CD4-positive, alpha-beta T cell treated with Interferon gamma for 1 hour (primary cell): ENCODE measurements around the gene PTPRQ.

Experiments used
- DNase-seq: peaks from one replicate; pipeline ENCODE4 v3.0.0-alpha.2; 2020

PTPRQ gene

DNA sequence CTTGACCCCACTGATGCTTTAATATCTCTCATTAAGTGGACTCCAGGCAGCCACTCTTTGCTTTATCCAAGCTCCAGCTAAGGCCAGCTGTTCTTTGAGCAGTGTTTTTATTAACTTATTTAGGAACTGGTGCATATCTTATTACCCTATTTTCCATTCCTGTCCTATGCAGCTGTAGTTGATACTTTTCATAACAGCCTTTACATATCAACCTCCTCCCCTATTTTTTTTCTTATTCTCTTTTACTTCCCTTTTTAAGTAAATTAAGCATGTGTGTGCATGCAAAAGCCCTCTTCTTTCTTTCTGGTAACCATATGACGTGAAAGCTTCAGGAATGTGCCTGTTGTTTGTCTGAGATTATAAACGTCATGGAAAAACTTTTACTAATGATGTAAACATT is 121.2 kb downstream of the PTPRQ start:
- DNase-seq, result no peak

DNA sequence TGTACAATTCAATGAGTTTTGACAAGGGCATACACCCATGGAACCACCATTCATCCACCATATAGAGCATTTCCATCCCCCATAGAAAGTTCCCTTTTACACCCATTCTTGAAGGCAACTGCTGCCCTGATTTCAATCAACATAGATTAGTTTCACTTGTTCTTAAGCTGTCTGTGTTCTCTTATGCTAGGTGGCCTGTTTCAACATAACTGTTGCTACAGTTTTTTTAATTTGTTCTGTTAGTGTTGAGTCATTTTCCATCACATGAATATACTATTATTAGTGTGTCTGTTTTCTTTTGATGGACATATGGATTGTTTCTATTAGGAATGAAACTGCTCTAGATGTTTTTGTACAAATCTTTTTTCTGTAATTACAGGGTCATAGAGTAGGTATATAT is 123.4 kb downstream of the PTPRQ start:
- DNase-seq, result no peak

DNA sequence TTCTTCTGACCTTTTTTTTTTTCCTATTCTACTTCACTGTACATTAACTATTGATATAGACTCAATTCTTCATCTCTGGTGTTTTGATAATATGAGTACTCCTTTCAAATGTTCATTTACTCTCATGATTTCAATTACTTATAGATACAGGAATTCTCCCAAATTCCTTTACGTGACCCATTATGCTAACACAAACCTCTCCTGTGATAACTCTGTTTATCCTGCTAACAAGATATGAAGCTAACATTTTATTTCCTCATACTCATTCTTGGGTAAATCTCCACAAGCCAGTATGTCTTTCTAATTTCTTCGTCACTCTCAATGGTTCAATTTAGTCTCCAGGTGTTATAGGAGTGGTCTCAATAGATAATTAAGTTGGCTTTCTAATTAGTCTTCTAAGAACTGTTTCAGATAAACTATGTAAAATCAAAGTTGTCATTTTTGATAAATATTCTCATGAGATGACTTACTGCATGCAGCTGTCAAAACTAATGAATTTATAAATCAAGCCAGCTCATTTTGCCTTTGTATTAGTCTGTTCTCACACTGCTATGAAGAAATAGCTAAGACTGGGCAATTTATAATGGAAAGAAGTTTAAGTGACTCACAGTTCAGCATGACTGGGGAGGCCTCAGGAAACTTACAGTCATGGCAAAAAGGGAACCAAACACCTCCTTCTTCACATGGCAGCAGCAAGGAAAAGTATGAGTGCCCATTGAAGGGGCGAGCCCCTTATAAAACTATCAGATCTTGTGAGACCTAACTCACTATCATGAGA is 132.8 kb downstream of the PTPRQ start:
- DNase-seq, result no peak

DNA sequence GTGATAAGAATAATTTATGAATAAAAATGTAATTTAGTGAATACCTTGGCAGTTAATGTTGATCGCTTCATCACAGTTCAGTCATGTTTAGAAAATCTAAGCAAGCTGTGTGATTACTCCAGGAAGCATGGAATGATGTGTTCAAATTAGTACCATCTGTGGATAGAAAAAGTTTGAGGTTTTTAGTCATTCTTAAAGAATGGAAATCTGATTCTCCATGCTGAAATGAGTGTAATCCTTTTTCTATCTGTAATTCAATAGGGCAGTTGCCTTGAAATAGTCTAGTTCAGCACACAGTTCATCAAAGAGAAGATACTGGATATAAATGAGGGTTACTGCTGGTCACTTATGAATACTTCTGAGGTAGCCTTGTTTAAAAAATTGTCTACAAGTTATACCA is 136.2 kb downstream of the PTPRQ start:
- DNase-seq, result no peak

DNA sequence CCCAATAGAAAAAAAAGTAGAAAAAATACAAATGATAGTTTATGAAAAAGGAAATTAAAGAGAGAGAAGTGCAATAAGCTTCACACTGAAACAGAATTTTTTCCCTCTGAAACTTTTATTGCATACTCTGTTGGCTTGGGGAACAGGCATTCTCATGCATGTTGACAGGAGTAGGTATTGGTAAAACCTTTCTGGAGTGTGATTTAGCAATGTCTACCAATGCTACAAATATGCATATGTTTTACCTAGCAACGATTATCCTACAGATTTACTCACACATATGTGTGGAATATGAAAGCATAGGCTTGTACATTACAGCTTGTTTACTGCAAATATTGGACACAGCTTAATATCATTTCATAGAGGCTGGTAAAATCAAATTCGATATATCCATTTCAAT is 137.7 kb downstream of the PTPRQ start:
- DNase-seq, result no peak

DNA sequence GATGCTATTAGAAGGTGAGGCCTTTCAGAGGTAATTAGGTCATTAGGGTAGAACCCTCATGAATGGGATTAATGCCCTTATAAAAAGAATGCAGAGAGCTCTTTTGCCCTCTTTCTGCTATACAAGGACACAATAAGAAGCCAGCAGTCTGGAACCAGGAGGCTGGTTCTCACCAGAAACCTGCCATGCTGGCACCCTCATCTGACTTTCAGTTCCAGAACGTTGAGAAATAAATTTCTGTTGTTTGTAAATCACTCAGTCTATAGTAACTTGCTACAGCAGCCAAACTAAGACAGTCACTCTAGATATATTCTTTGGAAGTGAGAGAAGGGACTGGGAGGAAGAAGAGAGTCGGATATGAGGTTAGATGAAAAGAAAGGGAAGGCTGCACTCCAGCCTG is 138.4 kb downstream of the PTPRQ start:
- DNase-seq, result no peak

DNA sequence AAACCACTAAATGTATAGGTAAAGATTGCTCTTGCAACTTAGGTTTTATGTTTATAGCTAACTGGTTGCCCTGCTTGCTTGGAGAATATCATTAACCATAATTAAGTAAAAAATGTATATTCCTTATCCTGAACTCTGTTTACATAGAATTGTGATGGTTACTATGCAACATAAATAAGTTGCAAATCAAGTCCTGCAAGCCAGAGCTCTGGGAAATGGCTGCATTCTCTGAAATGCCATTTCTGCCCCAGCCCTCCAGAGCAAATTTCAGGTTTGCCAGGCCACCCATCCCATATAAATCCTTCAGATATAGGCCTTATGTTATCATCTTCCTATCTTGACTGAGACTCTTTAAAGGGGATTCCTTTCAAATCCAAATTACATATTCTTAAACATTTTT is 145.0 kb downstream of the PTPRQ start:
- DNase-seq, result no peak

DNA sequence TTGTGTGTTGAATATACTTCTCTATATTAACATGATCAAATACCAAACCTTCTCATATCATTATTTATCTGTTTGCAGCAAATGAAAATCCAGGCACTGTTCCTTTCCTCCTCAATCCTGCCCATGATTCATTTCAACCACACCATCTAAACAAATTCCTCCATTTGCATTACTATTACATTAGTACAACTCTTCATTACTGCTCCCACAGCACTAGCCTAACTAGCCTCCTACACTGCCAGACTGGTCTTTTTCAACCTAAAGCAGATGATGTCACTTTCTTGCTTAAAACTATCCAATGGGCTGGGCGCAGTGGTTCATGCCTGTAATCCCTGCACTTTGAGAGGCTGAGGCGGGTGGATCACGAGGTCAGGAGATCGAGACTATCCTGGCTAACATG is 146.1 kb downstream of the PTPRQ start:
- no peak for DNase-seq

DNA sequence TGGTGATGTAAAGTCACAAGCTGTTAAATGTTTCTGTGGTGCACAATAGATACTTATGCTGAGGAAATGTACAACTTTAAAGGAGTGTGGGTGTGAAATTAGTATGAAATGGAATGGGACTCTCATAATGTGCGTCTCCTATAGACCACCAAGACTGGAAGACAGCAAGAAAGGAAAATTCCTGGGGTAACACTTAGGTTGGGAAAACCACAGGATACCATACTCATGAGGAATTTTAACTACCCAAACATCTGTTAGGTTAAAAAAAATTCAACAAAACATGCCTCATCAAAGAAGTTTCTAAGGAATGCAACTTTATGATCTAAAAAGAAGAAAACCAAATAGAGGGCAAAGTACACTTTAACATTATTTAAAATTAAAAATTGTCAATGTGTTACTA is 149.7 kb downstream of the PTPRQ start:
- DNase-seq, result no peak

DNA sequence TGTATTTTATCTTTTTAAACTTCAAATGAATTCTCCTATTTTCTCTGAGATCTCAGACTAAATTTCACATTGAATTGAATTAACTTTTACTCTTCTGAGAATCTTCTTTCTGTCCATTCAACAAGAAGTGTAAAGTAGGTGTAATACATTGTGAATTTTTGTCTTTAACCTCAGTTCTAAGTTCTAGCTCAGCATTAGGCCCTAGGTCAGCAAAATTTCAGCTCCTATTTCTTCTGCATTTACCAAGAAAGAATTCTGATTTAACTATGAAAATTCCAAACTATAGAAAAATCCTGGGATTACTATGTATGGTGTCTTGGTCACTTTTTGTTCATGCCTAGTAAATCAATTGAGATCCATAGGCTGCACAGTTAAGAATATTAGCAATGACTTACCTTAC is 152.5 kb downstream of the PTPRQ start:
- DNase-seq, result no peak

DNA sequence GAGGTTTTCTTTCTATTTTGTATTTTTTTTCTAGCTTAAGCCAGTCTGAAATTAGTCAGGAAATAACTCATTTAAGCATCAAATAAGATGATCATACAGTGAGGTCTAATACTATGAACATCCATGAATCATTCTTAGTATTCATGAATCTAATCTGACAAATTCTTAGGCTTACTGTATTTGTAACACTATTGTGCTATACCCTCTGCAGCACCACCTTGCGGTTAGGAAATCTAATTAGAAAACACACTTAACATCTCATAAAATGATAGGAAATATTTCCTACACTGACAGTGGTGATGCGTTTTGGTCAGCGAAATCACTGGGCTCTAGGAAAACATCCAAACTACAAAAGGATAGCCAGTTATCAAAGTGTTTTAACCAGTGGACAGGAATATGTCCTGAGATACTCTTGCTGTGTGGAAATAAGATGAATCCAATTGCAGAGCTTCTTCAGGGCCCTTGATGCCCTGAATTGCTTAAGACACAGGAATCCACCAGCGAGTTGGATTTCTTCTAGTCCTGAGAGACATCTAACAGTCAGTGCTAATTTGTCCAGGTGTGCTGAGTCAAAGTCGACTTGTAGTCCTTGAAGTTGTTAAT is 154.1 kb downstream of the PTPRQ start:
- DNase-seq, result no peak

DNA sequence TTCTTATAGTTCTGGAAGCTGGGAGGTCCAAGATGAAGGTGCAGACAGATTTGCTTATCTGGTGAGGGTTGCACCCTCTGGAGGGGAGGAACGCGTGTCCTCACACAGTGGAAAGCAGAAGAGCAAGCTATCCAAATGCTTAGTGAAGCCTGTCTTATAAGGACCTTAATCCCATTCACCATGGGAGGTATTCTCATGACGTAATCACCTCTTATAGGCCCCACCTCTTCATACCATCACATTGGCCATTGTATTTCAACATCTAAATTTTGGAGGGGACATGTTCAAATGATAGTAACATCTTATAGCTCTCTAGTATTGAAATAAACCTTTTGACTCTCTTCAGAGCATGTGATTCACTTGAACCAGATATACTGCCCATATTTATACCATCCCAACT is 158.4 kb downstream of the PTPRQ start:
- no peak for DNase-seq

DNA sequence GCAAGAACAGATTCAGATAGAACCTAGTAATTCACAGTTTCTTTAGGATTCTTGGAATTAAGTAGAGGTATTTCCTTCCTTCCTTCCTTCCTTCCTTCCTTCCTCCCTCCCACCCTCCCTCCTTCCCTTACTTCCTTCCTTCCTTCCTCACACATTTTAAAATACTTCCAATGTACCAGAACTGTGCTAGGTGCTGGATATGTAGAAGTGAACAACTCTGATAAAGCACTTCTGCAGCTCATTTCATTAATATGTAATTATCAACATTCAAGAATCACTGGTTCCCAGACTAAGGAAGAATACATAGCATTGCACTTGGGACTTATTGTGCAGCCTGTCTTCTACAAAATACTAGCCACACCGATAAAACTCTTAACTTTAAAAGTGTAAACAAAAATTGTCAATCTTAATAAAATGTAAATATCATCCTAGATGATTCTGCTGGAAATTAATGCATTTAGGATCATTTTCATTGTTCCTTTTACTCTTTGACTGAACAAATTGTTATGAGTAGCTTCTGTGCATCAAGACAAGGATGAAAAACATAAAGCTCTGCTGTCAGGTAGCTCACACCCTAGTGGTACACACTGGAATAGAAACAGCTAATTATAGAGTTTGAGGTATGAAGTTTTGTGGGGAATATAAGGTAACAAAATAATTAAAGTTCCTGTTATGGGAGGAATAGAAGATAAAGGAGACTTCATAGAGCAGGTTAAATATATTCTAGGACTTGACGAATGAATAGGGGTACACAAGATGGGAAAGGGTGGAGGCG is 163.5 kb downstream of the PTPRQ start:
- no peak for DNase-seq

DNA sequence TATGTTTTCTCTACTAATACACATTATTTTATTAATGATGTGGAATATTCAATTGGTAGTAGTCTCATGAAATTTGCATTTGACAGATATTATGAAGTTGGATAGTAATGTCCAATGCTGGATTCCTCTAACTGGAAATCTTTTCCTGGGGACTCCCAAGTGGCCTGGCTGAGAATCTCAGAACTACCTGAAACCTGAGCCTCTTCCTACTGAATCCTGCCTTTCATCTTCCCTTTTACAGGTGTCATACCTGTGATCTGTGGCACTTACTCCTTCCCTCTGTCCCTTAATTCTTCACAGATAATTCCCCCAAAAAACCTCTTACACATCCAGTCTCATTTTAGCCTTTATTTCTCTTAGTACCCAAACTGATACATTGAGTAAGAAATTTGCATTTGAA is 173.7 kb downstream of the PTPRQ start:
- DNase-seq, result no peak

DNA sequence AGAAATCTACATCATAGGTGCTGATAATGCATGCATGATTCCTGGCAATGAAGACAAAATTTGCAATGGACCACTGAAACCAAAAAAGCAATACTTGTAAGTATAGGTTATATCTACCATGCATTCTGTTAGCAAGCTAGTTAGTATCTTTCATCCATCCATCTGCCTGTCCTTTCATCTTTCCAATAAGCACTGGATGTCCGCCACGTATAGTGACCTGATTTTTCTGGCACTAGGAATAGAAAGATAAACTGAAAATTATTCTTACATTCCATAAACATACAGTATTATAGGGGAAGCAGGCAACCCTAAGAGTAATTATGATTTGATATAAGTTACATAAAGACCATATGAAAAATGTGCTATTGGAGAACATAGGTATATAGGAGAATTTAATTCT is 176.2 kb downstream of the PTPRQ start:
- no peak for DNase-seq

DNA sequence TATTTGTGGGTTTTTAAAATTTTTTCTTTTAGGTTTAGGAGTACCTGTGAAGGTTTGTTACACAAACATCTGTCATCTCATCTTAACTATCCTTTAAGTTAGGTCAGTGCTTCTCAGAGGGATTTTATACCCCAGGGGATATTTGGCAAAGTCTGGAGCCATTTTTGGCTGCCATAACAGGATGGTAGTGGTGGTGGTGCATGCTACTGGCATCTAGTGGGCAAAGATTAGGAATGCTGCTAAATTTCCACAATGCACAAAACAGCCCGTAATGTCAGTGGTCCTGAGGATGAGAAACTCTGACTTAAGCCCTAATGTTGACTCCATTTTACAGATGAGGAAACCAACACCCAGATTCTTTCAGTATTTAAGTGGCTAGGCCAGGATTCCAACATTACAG is 178.2 kb downstream of the PTPRQ start:
- DNase-seq, result no peak

DNA sequence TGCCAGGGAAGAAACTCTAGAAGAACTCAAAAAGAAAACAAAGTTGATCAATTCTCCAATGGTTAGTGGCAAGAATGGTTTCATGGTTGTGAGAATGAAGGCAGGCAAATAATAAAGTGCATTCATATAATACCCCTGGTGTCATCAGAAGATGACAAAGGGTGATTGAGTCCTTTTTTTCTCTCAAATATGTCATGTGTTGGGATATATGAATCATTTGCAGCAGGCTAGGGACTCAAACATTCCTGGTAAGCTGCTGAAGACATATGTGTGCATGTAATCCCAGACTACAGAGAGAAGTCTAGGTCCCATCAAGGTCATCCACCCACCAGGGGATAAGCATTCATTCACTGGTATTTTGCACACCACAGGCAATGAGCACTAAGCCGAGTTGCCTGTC is 181.0 kb downstream of the PTPRQ start:
- DNase-seq, result no peak

DNA sequence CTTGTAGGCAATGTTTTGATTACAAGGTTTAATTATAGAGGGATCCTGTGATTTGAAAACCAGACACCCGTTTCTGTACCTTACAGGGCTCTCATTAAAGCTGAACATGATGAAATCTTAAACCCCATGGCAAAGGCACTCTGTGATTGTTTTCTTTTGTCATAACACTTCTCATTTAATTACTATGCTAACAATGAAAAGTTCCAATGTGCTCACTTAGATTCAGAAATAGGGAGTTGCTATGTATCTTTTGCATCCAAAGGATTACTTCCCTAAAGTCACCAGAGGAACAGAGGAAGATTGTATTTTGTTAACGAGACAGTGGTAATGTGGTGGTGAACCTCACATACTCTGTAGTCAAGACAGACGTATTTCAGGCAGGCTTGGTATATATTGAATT is 181.9 kb downstream of the PTPRQ start:
- no peak for DNase-seq

DNA sequence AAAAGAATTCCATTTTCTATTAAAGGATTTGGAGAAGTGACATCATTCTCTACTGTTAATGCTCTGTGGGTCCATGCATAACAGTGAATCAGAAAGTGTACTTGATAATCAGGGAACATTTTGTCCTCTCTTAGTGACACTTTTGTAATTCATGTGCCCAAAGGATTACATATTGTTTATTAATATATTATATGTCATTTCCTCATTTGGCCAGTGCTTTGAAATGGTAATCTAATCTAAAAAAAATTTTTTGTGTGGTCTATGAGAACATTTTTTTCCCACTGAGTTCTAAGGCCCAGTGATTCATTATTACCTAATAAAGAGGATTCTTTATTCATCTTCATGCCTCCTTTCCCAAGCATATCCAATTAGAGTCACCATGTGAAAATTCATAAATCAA is 183.7 kb downstream of the PTPRQ start:
- DNase-seq, result no peak

DNA sequence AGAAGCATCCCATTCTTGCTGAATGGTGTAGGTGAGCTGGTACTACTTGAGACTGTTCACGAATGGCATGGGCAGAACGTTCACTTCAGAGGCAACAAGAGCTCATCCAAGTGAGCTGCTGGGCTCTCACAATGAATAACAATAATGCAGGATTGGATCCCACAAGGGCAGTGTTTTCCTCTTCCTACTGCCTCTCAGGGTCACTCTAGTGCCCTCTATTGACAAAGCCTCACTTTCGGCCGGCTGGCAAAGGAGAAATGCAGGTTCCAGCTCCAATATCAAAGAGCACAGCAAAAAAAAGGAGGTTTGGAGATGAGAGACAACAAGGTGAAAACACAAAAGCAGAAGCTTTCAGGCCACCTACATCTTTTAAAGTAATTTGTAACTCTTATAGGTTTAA is 188.8 kb downstream of the PTPRQ start:
- DNase-seq, result no peak

DNA sequence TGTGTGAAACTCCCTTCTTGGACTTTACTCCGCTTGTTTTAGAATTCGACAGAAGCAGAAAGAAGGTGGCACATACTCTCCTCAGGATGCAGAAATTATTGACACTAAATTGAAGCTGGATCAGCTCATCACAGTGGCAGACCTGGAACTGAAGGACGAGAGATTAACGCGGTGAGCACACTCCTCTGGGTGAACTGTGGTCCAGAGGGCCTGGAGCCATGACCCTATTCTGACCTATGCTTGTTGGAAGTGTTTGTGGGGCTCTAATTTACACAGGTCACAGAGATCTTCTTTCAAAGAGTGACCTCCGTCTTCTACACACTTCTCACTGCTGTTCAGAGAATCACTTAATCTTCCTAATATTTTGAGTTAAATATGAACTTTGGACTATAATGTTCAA is 190.9 kb downstream of the PTPRQ start:
- DNase-seq, result no peak

DNA sequence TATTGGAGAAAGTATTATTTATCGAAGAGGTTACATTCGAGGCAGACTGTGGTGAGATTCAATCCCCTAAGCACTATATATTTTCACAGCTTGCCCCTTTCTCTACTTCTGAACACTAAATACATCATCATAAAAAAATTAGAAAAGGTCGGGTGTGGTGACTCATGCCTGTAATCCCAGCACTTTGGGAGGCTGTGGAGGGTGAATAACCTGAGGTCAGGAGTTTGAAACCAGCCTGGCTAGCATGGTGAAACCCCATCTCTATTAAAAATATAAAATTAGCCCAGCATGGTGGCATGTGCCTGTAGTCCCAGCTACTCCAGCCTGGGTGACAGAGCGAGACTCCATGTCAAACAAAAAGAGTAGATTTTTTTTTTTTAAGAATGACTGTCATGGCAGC is 192.8 kb downstream of the PTPRQ start:
- no peak for DNase-seq

DNA sequence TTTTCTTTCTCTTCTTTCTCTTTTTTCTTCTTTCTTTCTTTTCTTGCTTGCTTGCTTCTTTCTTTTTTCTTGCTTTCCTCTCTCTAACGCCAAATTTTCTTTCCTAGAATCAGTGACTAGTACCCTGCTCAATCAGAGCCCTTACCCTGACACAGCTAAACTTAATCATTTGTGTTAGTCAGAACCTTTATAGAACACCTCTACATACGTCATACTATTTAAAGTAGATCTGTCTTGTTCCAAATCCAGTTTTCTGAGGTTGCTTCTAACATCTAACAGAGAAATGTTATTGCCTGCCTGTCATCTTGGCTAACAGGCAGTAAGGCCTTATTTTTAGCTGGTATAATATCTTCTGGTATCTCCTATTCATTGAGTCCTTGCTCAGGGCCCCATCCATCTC is 197.9 kb downstream of the PTPRQ start:
- no peak for DNase-seq

DNA sequence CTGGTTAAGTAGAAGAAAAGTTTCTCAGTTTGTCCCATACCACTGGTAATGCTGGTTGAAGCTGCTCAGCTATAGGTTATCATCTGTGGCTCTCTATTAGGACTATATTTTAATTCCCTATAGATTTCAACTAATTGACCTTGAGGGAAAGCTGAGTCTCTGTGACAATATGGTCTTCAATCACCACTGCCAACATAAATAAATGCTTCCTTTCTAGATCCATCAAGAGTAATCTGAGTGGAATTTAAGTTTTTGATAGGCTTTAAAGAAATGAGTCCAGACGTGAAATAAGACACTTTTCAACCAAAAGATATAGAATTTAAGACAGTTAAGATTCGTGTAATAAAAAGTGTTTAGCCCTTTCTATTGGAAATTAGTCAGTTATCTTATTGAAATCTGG is 199.9 kb downstream of the PTPRQ start:
- no peak for DNase-seq
